Muscle layer of colon (tissue), 2 donors: ENCODE measurements around the gene STK10.

ENCODE experiments used
- H3K27ac ChIP-seq: one replicate; pipeline ENCODE4 v1.7.0; 2013; ENCODE audit warnings: low read depth, mild to moderate bottlenecking, low read length, moderate library complexity
- H3K27me3 ChIP-seq, 2 donors: one replicate each; pipeline ENCODE4 v1.7.0; 2013; ENCODE audit warnings: low read length in 2 of 2, mild to moderate bottlenecking in 2 of 2; ENCODE audit not compliant: insufficient read depth in 2 of 2, control insufficient read depth in 1 of 2
- H3K36me3 ChIP-seq: one replicate; pipeline ENCODE4 v1.7.0; 2013; ENCODE audit warnings: mild to moderate bottlenecking, low read length; ENCODE audit not compliant: insufficient read depth
- H3K4me1 ChIP-seq: one replicate; pipeline ENCODE4 v1.7.0; 2013; ENCODE audit warnings: mild to moderate bottlenecking, low read length; ENCODE audit not compliant: insufficient read depth
- H3K4me3 ChIP-seq, 2 donors: one replicate each; pipeline ENCODE4 v1.7.0; 2013; ENCODE audit warnings: low read length in 2 of 2, low read depth in 1 of 2, mild to moderate bottlenecking in 1 of 2, moderate library complexity in 1 of 2
- H3K9ac ChIP-seq: one replicate; pipeline ENCODE4 v1.7.0; 2013; ENCODE audit warnings: low read length
- H3K9me3 ChIP-seq: one replicate; pipeline ENCODE4 v1.7.0; 2013; ENCODE audit warnings: mild to moderate bottlenecking, low read length
- donor health status: abdominal sarcoma.
- donor health status: Adenocarcinoma of cecum.

Gene STK10

DNA sequence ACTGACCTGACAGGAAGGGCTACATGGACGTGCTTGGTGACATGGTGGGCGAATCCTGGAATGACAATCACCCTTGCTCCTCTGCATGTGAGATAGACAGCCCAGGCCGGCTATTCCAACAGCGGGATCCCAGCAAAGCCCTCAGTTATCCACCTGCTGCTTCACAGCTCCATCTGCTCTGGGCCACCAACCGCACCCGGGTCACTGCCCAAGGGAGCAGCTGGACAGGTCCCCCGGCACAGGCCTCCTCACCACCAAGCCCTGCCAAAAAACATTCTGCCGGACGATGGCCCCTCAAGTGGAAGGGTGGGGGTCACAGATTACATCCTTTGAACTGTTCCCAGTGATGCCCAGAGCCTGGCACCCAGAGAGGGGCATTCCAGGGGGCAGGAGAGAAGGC is 39.6 kb downstream of the STK10 start:
- Histone ChIP-seq H3K9ac (no peak overlapping the region), H3K36me3 (no peaks in the 10 kb centered on the region), H3K27me3 (no peaks in the 10 kb centered on the region), H3K27ac (no peak overlapping the region), H3K4me3 (no peak overlapping the region), H3K9me3 (no peaks in the 10 kb centered on the region), H3K4me1 (no peaks in the 10 kb centered on the region)

DNA sequence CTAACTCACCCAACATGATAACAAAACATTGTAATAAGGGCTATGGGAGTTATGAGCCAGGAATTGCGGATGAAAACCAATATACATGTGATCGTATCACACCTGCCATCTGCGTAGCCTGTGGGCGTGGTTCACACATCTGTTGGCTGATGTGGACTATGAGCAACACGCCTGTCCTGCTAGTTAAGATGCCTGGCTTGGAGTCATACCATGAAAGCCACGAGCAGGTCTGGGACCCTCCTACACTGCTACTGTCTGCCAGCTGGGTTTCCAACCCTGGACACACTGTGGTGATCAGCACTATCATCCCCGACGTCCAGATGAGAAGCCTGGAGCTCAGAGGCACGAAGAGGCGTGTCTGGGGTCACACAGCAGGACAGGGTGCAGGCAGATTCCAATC is 40.2 kb downstream of the STK10 start:
- no peak overlapping the region for H3K27ac ChIP-seq
- no peaks in the 10 kb centered on the region for H3K36me3 ChIP-seq
- no peaks in the 10 kb centered on the region for H3K27me3 ChIP-seq
- no peak overlapping the region for H3K9ac ChIP-seq
- no peak overlapping the region for H3K4me3 ChIP-seq
- H3K4me1 ChIP-seq = no peaks in the 10 kb centered on the region
- H3K9me3 ChIP-seq = no peaks in the 10 kb centered on the region

DNA sequence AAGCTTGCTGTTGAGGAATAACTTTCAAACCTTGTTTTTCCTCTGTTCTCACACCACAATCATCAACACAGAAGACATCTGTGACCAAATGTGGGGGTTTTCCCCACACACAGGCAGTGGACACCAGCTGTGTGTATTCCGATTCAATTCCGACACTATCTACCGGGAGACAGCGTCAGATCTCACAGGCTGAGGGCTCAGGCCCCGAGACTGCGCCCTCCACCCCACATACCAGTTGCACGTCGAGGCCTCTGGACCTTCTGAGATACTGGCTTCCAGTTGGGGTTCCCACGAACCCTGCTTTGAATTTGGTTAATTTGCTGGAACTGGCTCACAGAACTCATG is 41.3 kb downstream of the STK10 start:
- no peaks in the 10 kb centered on the region for H3K4me1 ChIP-seq
- no peak overlapping the region for H3K27ac ChIP-seq
- H3K9ac ChIP-seq = no peak overlapping the region
- H3K27me3 ChIP-seq = no peaks in the 10 kb centered on the region
- no peaks in the 10 kb centered on the region for H3K36me3 ChIP-seq
- no peak overlapping the region for H3K4me3 ChIP-seq
- H3K9me3 ChIP-seq = no peaks in the 10 kb centered on the region

DNA sequence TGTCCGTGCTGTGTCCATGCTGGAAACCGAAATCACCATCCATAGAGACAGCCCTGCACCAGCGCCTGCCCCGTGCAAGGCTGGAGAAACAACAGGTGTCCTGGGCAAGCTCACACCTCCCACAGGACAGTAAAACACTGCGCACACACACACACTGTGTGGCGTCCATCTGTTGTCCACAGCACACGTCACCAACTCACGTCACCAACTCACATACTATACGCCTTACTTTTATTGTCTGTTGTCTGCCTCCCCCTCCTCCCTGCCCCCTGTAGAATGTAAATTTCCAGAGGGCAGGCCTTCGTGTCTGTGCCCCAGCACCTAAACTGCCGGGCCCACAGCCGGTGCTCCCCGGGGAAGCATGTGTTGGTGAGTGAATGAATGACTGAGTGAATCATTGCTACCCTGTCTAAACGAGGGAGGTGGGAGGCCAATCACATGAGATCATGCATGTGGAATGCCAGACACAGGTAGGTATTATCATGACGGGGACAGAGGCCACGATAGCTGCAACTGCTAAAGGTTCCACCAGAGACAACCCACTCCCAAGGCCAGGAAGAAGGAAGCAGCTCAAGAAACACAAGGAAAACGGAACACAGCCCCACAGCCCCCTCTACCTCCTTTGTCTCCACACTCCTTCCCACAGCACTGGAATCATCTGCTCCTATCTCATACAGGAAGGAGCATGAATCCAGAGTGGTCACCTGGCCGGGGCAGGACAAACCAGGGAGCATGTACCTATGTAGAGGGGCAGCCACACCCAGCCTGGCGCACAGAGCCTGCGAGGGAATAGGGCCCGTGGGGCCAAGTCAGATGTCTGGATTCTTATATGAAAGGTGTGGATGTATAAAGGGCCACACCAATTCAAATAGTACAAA is 41.9 kb downstream of the STK10 start:
- H3K9ac ChIP-seq = no peak overlapping the region

DNA sequence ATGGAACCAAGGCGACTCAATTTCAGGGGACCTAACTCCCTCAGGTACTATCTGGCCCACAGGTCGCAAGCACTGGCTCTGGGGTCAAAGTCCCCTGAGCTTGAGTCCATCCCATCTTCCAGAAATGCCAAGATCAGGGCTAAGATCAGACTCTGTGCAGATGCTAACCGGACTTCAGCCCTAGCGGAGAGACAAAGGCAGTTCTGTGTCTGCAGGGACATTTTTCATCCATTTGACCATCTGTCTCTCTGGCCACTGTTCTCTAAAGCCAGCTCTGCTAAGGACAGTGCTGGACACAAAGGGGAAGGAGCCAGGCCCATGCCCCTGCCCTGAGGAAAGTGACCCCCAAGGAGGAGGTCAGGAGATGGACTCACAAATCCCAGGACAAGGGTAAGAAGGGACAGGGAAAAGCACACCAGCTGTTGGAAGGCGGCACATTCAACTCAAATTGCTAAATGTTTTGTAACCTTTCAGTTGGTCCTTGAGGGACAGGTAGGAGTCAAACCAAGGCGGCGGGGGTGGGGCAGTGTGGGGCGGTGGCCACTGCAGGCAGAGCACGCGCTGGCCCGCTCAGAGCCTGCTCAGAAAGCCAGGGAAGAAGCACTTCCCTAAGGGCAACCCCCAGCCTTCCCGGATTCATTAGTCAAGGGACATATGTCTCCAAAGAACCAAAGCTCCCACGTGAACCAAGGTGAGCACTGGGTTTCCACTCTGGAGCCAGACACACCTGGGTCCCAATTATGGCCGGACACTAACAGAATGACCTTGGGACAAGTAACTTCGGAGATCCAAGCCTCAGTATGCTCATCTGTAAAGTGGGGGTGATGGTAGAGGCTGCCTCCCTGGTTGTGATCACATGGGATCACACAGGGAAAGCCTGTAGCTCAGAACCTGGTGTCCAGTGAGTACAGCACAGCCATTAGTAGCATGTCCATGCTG is 42.8 kb downstream of the STK10 start:
- H3K27me3 ChIP-seq = no peaks in the 10 kb centered on the region
- no peak overlapping the region for H3K9ac ChIP-seq
- no peaks in the 10 kb centered on the region for H3K9me3 ChIP-seq
- H3K27ac ChIP-seq = no peak overlapping the region
- no peaks in the 10 kb centered on the region for H3K4me1 ChIP-seq
- no peaks in the 10 kb centered on the region for H3K36me3 ChIP-seq
- H3K4me3 ChIP-seq = no peak overlapping the region

More for the DNA sequence above, 41.9 kb downstream of the STK10 start:
- Histone ChIP-seq H3K36me3 (no peaks in the 10 kb centered on the region), H3K4me3 (no peak overlapping the region), H3K27me3 (no peaks in the 10 kb centered on the region), H3K27ac (no peak overlapping the region), H3K4me1 (no peaks in the 10 kb centered on the region), H3K9me3 (no peaks in the 10 kb centered on the region)

GRCh38 chr5:172144291-172144815 is 43.7 kb downstream of the STK10 start:
- H3K9me3 ChIP-seq = no peaks in the 10 kb centered on the region
- no peak overlapping the region for H3K9ac ChIP-seq
- H3K4me3 ChIP-seq = no peak overlapping the region
- no peaks in the 10 kb centered on the region for H3K4me1 ChIP-seq
- H3K27me3 ChIP-seq = no peaks in the 10 kb centered on the region
- no peak overlapping the region for H3K27ac ChIP-seq
- H3K36me3 ChIP-seq = no peaks in the 10 kb centered on the region

- Histone ChIP-seq H3K9me3 (no peaks in the 10 kb centered on the region), H3K4me1 (no peaks in the 10 kb centered on the region), H3K36me3 (no peaks in the 10 kb centered on the region), H3K27ac (no peak overlapping the region), H3K4me3 (no peak overlapping the region), H3K9ac (no peak overlapping the region), H3K27me3 (no peaks in the 10 kb centered on the region)
These were observed 44.1 kb downstream of the STK10 start for GRCh38 chr5:172143875-172144274.

DNA sequence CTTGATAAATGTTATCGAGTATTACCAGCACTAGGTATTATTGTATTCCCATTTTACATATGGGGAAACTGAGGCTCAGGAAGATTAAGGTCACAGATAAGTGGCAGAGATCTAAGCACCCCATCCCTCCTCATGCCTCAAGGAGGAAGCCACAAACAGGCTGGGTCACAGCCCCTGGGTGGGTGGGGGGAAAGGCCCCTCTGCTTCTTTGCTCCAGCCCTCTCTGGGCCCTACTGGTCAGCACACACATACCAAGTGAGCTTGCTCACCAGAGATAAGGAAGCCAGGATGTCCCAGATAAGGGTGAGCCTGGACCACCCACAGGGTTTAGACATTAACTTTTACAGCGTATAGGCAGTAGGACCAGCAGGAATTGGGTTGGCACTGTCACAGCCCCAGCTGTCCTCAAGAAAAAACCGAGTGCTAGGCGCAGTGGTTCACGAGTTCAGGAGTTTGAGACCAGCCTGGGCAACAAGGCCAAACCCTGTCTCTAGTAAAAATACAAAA is 45.3 kb downstream of the STK10 start:
- Histone ChIP-seq H3K9me3 (no peaks in the 10 kb centered on the region), H3K4me1 (no peaks in the 10 kb centered on the region), H3K36me3 (no peaks in the 10 kb centered on the region), H3K4me3 (no peak overlapping the region), H3K9ac (no peak overlapping the region), H3K27ac (no peak overlapping the region), H3K27me3 (no peaks in the 10 kb centered on the region)

DNA sequence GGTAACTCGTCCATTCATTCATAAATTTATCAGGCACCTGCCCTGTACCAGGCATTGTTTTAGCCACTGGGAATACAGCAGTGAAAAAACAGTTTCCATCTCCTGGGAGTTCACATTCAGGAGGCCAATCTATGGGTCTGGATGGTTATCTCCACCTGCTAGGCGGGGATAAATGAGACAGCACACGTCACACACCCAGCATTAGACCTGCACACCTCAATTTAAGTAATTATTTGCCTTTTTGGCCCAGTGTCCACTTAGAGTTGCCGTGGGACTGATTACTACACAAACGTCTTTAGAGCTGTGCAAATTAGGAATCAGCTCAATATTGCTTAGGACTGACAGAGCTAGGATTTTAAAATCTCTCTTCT is 46.1 kb downstream of the STK10 start:
- H3K9ac ChIP-seq = no peak overlapping the region
- no peak overlapping the region for H3K4me3 ChIP-seq
- no peaks in the 10 kb centered on the region for H3K9me3 ChIP-seq
- no peak overlapping the region for H3K27ac ChIP-seq
- H3K36me3 ChIP-seq = no peaks in the 10 kb centered on the region
- no peaks in the 10 kb centered on the region for H3K4me1 ChIP-seq
- no peaks in the 10 kb centered on the region for H3K27me3 ChIP-seq

DNA sequence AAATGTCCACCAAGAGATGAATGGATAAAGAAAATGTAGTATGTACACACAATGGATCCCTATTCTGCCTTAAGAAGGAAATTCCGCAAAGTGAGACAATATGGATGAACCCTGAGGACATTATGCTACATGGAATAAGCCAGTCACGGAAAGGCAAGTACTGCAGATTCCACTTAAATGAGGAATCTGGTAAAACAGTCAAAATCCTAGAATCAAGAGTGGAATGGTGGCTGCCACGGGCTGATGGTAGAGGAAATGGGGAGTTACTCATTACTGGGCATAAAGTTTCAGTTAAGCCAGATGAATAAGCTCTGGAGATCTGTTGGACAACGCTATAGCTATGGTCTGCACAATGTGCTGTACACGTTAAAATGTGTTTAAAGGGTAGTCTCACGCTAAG is 47.2 kb downstream of the STK10 start:
- Histone ChIP-seq H3K27ac (no peak overlapping the region), H3K4me3 (no peak overlapping the region), H3K27me3 (no peaks in the 10 kb centered on the region), H3K9me3 (no peaks in the 10 kb centered on the region), H3K36me3 (no peaks in the 10 kb centered on the region), H3K4me1 (no peaks in the 10 kb centered on the region), H3K9ac (no peak overlapping the region)

GRCh38 chr5:172140120-172140519 is 47.9 kb downstream of the STK10 start:
- Histone ChIP-seq H3K9me3 (no peaks in the 10 kb centered on the region), H3K4me3 (no peak overlapping the region), H3K27ac (no peak overlapping the region), H3K27me3 (no peaks in the 10 kb centered on the region), H3K36me3 (no peaks in the 10 kb centered on the region), H3K9ac (no peak overlapping the region), H3K4me1 (no peaks in the 10 kb centered on the region)
